K562 (cell line): ENCODE results near the gene UBE2L3. TPM values are rescaled to one million over a fixed set of nuclear protein-coding genes. Genes with fewer than 3 reads are reported as not detected.

Experiments
- ATAC-seq: fragments of 200-7000 bp; cut with Tn5 transposase; 3 replicates; pipeline ENCODE4 v1.9.1; 2020; ENCODE audit warnings: moderate library complexity
- BruUV-seq: library from RNA; stranded (reverse); fragments of 400-500 nt; replicated peaks from 2 replicates; lab custom pipeline; 2021; lab: Mats Ljungman, UMichigan
- CTCF ChIA-PET: fragments of 300-600 bp; formaldehyde crosslinking; extraction: SDS; loops from one replicate; lab custom pipeline; 2021; ENCODE audit warnings: low intra/inter-chr PET ratio; lab: Yijun Ruan, JAX
- POLR2A ChIA-PET: fragments of 300-600, 350-650 bp; sonication (Branson Sonifier 250); formaldehyde crosslinking; extraction: SDS; loops from one replicate; lab custom pipeline; 2021; ENCODE audit warnings: antibody characterized with exemption, inconsistent platforms; lab: Yijun Ruan, JAX
- DNase-seq, 4 experiments: peaks; one replicate each; pipeline versions ENCODE4 v3.0.0 to v3.0.0-alpha.2; 2011 to 2018; ENCODE audit warnings: low spot score in 3 of 4, mixed read lengths in 3 of 4; ENCODE audit errors: extremely low read depth in 1 of 4
- FAIRE-seq: peaks from 2 replicates; lab custom pipeline; 2011; peaks lifted over from hg19 to GRCh38; lab: Jason Lieb, UNC
- H2AFZ ChIP-seq: 2 replicates; pipeline ENCODE4 v1.6.0; 2011; ENCODE audit warnings: low read depth, low read length, control low read depth, inconsistent platforms
- H3K27ac ChIP-seq: fragments of 200-600 bp; 3 replicates; pipeline ENCODE4 v1.8.0; 2011; ENCODE audit warnings: low read depth, mild to moderate bottlenecking, control low read depth, inconsistent platforms, low read length, moderate library complexity, mixed read lengths; ENCODE audit errors: extremely low read depth
- H3K27me3 ChIP-seq, 2 experiments: fragments of 300-600 bp in 1 of 2; 2 replicates in 1 of 2; 3 replicates in 1 of 2; pipeline versions ENCODE4 v1.6.0 to v1.8.0; 2011; ENCODE audit warnings: inconsistent platforms in 2 of 2, low read length in 2 of 2, mild to moderate bottlenecking in 1 of 2, mixed read lengths in 1 of 2, moderate library complexity in 1 of 2; ENCODE audit not compliant: control insufficient read depth in 2 of 2, insufficient read depth in 2 of 2
- H3K36me3 ChIP-seq: fragments of 300-600 bp; 3 replicates; pipeline ENCODE4 v1.8.0; 2011; ENCODE audit warnings: mild to moderate bottlenecking, low read length, inconsistent platforms; ENCODE audit not compliant: control insufficient read depth, insufficient read depth
- H3K4me1 ChIP-seq, 2 experiments: fragments of 200-600 bp in 1 of 2; replicated peaks in 1 of 2; 2 replicates in 1 of 2; 3 replicates in 1 of 2; pipeline versions ENCODE4 v1.5.1 to v1.8.0; 2011; ENCODE audit warnings: inconsistent platforms in 2 of 2, low read length in 2 of 2, mild to moderate bottlenecking in 1 of 2, mixed read lengths in 1 of 2, moderate library complexity in 1 of 2; ENCODE audit not compliant: control insufficient read depth in 2 of 2, insufficient read depth in 2 of 2
- H3K4me2 ChIP-seq: 2 replicates; pipeline ENCODE4 v1.6.1; 2011; ENCODE audit warnings: low read length, control low read depth, inconsistent platforms, mixed read lengths; ENCODE audit not compliant: insufficient read depth
- H3K4me3 ChIP-seq: fragments of 200-600 bp; sonication (generic), shearing (Covaris generic); 2 replicates; pipeline ENCODE4 v1.5.1; 2016; ENCODE audit warnings: control low read depth, inconsistent platforms
- H3K79me2 ChIP-seq: fragments of 200-600 bp; 3 replicates; pipeline ENCODE4 v1.8.0; 2011; ENCODE audit warnings: low read length, inconsistent platforms; ENCODE audit not compliant: control insufficient read depth, insufficient read depth
- H3K9ac ChIP-seq, 2 experiments: 2 replicates each; pipeline versions ENCODE4 v1.6.0 to v1.6.1; 2011; ENCODE audit warnings: low read depth in 2 of 2, low read length in 2 of 2, control low read depth in 1 of 2, inconsistent platforms in 1 of 2, mild to moderate bottlenecking in 1 of 2, mixed read lengths in 1 of 2; ENCODE audit not compliant: insufficient read depth in 1 of 2
- H3K9me1 ChIP-seq: one replicate; pipeline ENCODE4 v1.6.0; 2011; ENCODE audit warnings: inconsistent platforms, mild to moderate bottlenecking, low read length, moderate library complexity; ENCODE audit not compliant: control insufficient read depth, insufficient read depth
- H3K9me3 ChIP-seq: replicated peaks from 2 replicates; pipeline ENCODE4 v1.5.1; 2011; ENCODE audit warnings: low read depth, low read length, inconsistent platforms; ENCODE audit not compliant: control insufficient read depth, insufficient read depth
- H4K20me1 ChIP-seq: replicated peaks from 2 replicates; pipeline ENCODE4 v1.6.1; 2011; ENCODE audit warnings: low read length, inconsistent platforms, mixed read lengths; ENCODE audit not compliant: control insufficient read depth, insufficient read depth
- ATF7 ChIP-seq: fragments of 450-650 bp; IDR thresholded peaks from 2 replicates; pipeline ENCODE4 v1.7.1; 2014; ENCODE audit warnings: mild to moderate bottlenecking, moderate library complexity
- FOXA1 ChIP-seq: fragments of 450-650 bp; IDR thresholded peaks from 2 replicates; pipeline ENCODE4 v1.6.1; 2016; ENCODE audit warnings: mild to moderate bottlenecking, borderline replicate concordance
- KAT2B ChIP-seq: IDR thresholded peaks from one replicate; pipeline ENCODE4 v1.6.1; 2012; ENCODE audit warnings: low read depth, mild to moderate bottlenecking, control low read depth, inconsistent platforms, low read length, moderate library complexity
- MCM7 ChIP-seq, 2 experiments: fragments of 450-650 bp; IDR thresholded peaks; 2 replicates each; pipeline ENCODE4 v1.6.1; 2016 to 2018
- NBN ChIP-seq: fragments of 450-650 bp; IDR thresholded peaks from 2 replicates; pipeline ENCODE4 v1.6.1; 2016; ENCODE audit warnings: low read depth, mild to moderate bottlenecking
- NR4A1 ChIP-seq, 2 experiments: fragments of 250-450 bp in 1 of 2; fragments of 450-650 bp in 1 of 2; sonication (Bioruptor Pico) in 1 of 2; IDR thresholded peaks; 2 replicates each; pipeline versions ENCODE4 v1.4.0 to v1.6.1; 2016 to 2020; ENCODE audit warnings: mild to moderate bottlenecking in 2 of 2, missing compliant biosample characterization in 1 of 2, missing genetic modification characterization in 1 of 2, moderate library complexity in 1 of 2
- SETDB1 ChIP-seq: IDR thresholded peaks from one replicate; pipeline ENCODE4 v1.6.1; 2012; ENCODE audit warnings: low read length, control low read depth, inconsistent platforms
- ZNF124 ChIP-seq: sonication (generic); formaldehyde crosslinking; IDR thresholded peaks from 2 replicates; pipeline ENCODE4 v1.8.1; 2022; ENCODE audit warnings: missing genetic modification reagents
- ZNF174 ChIP-seq: fragments of 250-450 bp; sonication (Bioruptor Pico); IDR thresholded peaks from 2 replicates; pipeline ENCODE4 v1.4.0; 2020; ENCODE audit warnings: mild to moderate bottlenecking
- ZNF57 ChIP-seq: fragments of 450-650 bp; formaldehyde crosslinking; IDR thresholded peaks from 2 replicates; pipeline ENCODE4 v1.4.0; 2020; ENCODE audit warnings: mild to moderate bottlenecking, moderate library complexity
- WGBS: fragments of 100-300 bp; shearing (Covaris generic); methylation state at CpG from one replicate; pipeline ENCODE4 v1.1.6; 2016; ENCODE audit warnings: low coverage, mixed read lengths; ENCODE audit not compliant: insufficient coverage; ENCODE audit errors: missing lambda C conversion rate; 5-methylcytosine and 5-hydroxymethylcytosine counted together
- in situ Hi-C: fragments of 300-500 bp; cut with MboI; formaldehyde crosslinking; loops from 4 replicates; pipeline ENCODE4 v1.15.0; 2018; ENCODE audit warnings: inconsistent platforms, mixed read lengths
- intact Hi-C: fragments of 100-400 bp; cut with micrococcal nuclease; formaldehyde crosslinking; loops from 2 replicates; pipeline ENCODE4 v1.14.2; 2022
- polyA plus RNA-seq, 8 experiments: library from polyadenylated mRNA; depleted of rRNA in 4 of 8; stranded (reverse) in 5 of 8; unstranded in 3 of 8; fragments of >200 nt; fragmentation: Nextera tagmentation in 2 of 8; fragmentation: Illumina TruSeq in 1 of 8; extraction: Ambion mirVana in 2 of 8; extraction: Trizol in 1 of 8; gene quantifications; 2 replicates each; pipeline versions ENCODE4 v1.2.1 to v1.2.3, GENCODE V29; 2011 to 2014; ENCODE audit warnings: inconsistent platforms in 1 of 8, missing spikeins in 1 of 8
- total RNA-seq, 7 experiments: library from RNA; depleted of rRNA in 6 of 7; stranded (reverse); fragments of >200 nt in 6 of 7; fragmentation: Illumina TruSeq in 2 of 7; extraction: Trizol in 2 of 7; gene quantifications; 2 replicates each; pipeline versions ENCODE4 v1.2.1 to v1.2.3, GENCODE V29; 2011 to 2021; ENCODE audit warnings: low replicate concordance in 1 of 7
- TF ChIP-seq, protein P1 (sequence below): conservative IDR thresholded peaks from 2 replicates; pipeline ENCODE4 v1.6.1; 2011; ENCODE audit warnings: low read depth, mild to moderate bottlenecking, low read length; ENCODE audit not compliant: control insufficient read depth
- TF ChIP-seq, protein P2 (sequence below): IDR thresholded peaks from 3 replicates; pipeline ENCODE4 v1.6.1; 2011; ENCODE audit warnings: borderline replicate concordance, mild to moderate bottlenecking; ENCODE audit not compliant: insufficient read length, insufficient read depth
- TF ChIP-seq, protein P3 (sequence below), 2 experiments: fragments of 450-650 bp in 1 of 2; sonication (generic) in 1 of 2; formaldehyde crosslinking; conservative IDR thresholded peaks; 2 replicates each; pipeline versions ENCODE4 v1.4.0 to v1.8.1; 2020 to 2022; ENCODE audit warnings: mild to moderate bottlenecking in 1 of 2, missing genetic modification reagents in 1 of 2
- TF ChIP-seq, protein P4 (sequence below): fragments of 250-450 bp; sonication (Bioruptor Pico); IDR thresholded peaks from 2 replicates; pipeline ENCODE4 v1.9.0; 2021; ENCODE audit warnings: mild to moderate bottlenecking, inconsistent platforms

Gene UBE2L3
- total and polyA plus RNA-seq, 9 of the 15 experiments (the other 6 are each of a cell fraction or from before 2014, with no cell fraction given): 215 to 625 (median 285) TPM

DNA sequence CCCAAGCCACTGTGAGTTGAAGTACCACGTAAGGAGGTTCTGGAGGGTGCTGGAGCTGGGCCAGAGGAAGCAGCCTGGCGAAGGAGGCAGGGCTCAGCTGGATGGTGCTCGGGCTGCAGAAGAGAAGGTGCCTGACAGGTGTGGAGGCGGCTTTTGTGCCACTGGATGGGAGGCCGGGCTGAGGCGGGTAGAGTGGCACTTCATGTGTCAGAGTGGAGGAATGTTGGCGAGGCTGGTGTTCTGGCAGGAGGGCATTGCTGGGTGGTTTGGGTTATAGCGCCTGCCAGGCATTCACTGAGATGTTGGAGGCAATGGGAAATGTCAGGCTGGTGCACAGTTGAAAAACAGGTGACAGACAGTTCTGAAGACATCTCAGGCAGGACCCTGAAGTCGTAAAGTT is 24.2 kb downstream of the UBE2L3 start (continued):
- TF ChIP-seq, protein P1, sequence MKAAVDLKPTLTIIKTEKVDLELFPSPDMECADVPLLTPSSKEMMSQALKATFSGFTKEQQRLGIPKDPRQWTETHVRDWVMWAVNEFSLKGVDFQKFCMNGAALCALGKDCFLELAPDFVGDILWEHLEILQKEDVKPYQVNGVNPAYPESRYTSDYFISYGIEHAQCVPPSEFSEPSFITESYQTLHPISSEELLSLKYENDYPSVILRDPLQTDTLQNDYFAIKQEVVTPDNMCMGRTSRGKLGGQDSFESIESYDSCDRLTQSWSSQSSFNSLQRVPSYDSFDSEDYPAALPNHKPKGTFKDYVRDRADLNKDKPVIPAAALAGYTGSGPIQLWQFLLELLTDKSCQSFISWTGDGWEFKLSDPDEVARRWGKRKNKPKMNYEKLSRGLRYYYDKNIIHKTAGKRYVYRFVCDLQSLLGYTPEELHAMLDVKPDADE: no peak
- TF ChIP-seq, protein P2, sequence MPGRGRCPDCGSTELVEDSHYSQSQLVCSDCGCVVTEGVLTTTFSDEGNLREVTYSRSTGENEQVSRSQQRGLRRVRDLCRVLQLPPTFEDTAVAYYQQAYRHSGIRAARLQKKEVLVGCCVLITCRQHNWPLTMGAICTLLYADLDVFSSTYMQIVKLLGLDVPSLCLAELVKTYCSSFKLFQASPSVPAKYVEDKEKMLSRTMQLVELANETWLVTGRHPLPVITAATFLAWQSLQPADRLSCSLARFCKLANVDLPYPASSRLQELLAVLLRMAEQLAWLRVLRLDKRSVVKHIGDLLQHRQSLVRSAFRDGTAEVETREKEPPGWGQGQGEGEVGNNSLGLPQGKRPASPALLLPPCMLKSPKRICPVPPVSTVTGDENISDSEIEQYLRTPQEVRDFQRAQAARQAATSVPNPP: no peak
- TF ChIP-seq, protein P3, sequence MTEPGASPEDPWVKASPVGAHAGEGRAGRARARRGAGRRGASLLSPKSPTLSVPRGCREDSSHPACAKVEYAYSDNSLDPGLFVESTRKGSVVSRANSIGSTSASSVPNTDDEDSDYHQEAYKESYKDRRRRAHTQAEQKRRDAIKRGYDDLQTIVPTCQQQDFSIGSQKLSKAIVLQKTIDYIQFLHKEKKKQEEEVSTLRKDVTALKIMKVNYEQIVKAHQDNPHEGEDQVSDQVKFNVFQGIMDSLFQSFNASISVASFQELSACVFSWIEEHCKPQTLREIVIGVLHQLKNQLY (CRISPR knock-in tag; conservative IDR thresholded peaks at IDR 0.05): no peak
- TF ChIP-seq, all 486 proteins: peak for 7

DNA sequence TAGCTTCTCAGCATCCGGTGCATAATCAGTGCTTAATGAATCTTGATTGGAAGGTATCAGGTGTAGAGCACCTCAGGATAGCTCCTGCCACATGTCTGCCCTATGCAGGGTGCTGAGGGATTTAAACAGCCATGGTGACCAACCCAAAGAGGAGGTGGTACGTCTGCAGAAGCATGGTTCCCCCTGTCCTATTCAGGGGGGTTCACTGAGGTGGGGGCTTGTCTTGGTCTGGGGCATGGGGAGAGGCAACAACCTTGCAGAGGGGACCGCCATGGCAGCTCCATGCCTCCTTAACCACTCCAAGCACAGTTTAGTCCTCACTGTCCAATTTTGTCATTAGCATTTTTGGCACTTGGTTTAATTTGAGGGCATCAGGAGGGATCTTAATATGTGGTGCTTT is 24.9 kb downstream of the UBE2L3 start:
- no peak overlapping the region for H3K27ac ChIP-seq
- H3K27me3 ChIP-seq: no peaks in the 10 kb centered on the region; a peak in 1 of 5 replicates
- peaks cover 16% of the 10 kb centered on the region for H3K9me1 ChIP-seq
- peaks cover 62% of the 10 kb centered on the region for H4K20me1 ChIP-seq
- ATAC-seq (no peak), DNase-seq (peak in 1 of 4 experiments; percentile 55), FAIRE-seq (no peak)
- no peaks in the 10 kb centered on the region for H3K9me3 ChIP-seq
- no peak overlapping the region for H2AFZ ChIP-seq
- 63% methylated on average over 3 of the region's 3 CpGs for WGBS
- H3K4me1 ChIP-seq: peaks cover 18 to 23% of the 10 kb centered on the region in 2 experiments
- peaks cover 87% of the 10 kb centered on the region for H3K36me3 ChIP-seq
- peaks cover 96% of the 10 kb centered on the region for H3K79me2 ChIP-seq
- H3K4me2 ChIP-seq: no peak overlapping the region
- in situ Hi-C loops (no loop called here), intact Hi-C loops (no loop called here)
- ChIA-PET POLR2A (interaction anchor here (4.3 to 76.8 kb wide), 3 partner anchors 16 to 27 kb away, joined by 20 to 4622 read pairs (median 4622); partner anchors contain the start of genes CCDC116, SDF2L1 and YDJC), CTCF (interaction anchor here (1.6 to 2.3 kb wide), 2 partner anchors 48 to 54 kb away, joined by 4 to 23 read pairs; no protein-coding TSS in a partner anchor)
- no TSS peak for BruUV-seq
- no peak overlapping the region for H3K9ac ChIP-seq
- no peak overlapping the region for H3K4me3 ChIP-seq
- no peak for TF ChIP-seq FOXA1
- TF ChIP-seq, protein P3 (CRISPR knock-in tag; conservative IDR thresholded peaks at IDR 0.05): no peak
- TF ChIP-seq MCM7 (IDR thresholded peaks at IDR 0.05): no peak
- TF ChIP-seq ATF7: no peak
- TF ChIP-seq ZNF57 (CRISPR knock-in tag): no peak
- no peak for TF ChIP-seq NBN
- TF ChIP-seq KAT2B: no peak
- TF ChIP-seq ZNF124 (CRISPR knock-in tag): no peak
- no peak for TF ChIP-seq ZNF174
- TF ChIP-seq NR4A1 (CRISPR knock-in tag; IDR thresholded peaks at IDR 0.05): 0 out of 2 replicates have a peak, but pooled peaks have one; percentile 83
- no peak for TF ChIP-seq NR4A1 (tag; IDR thresholded peaks at IDR 0.05)
- TF ChIP-seq, protein P4, sequence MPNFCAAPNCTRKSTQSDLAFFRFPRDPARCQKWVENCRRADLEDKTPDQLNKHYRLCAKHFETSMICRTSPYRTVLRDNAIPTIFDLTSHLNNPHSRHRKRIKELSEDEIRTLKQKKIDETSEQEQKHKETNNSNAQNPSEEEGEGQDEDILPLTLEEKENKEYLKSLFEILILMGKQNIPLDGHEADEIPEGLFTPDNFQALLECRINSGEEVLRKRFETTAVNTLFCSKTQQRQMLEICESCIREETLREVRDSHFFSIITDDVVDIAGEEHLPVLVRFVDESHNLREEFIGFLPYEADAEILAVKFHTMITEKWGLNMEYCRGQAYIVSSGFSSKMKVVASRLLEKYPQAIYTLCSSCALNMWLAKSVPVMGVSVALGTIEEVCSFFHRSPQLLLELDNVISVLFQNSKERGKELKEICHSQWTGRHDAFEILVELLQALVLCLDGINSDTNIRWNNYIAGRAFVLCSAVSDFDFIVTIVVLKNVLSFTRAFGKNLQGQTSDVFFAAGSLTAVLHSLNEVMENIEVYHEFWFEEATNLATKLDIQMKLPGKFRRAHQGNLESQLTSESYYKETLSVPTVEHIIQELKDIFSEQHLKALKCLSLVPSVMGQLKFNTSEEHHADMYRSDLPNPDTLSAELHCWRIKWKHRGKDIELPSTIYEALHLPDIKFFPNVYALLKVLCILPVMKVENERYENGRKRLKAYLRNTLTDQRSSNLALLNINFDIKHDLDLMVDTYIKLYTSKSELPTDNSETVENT (CRISPR knock-in tag): peak; percentile 72; the same call in 1 of the 2 replicates
- TF ChIP-seq SETDB1: peak; percentile 45
